IMR-90 (cell line): ENCODE measurements around the gene TINAG. TPM values are rescaled to one million over a fixed set of nuclear protein-coding genes. Genes with fewer than 3 reads are reported as not detected.

Source experiments
- ATAC-seq: fragments of 200-7000 bp; cut with Tn5 transposase; 2 replicates; pipeline ENCODE4 v1.9.1; 2020; ENCODE audit warnings: low read depth, mild to moderate bottlenecking, moderate library complexity
- BruUV-seq: library from RNA; stranded (reverse); fragments of 400-500 nt; replicated peaks from 2 replicates; lab custom pipeline; 2021; lab: Mats Ljungman, UMichigan
- CTCF ChIA-PET: fragments of 300-600 bp; formaldehyde crosslinking; extraction: SDS; loops from one replicate; lab custom pipeline; 2021; ENCODE audit warnings: antibody characterized with exemption; lab: Yijun Ruan, JAX
- POLR2A ChIA-PET: fragments of 300-600 bp; sonication (Branson Sonifier 250); formaldehyde crosslinking; loops from one replicate; lab custom pipeline; 2022; ENCODE audit warnings: antibody characterized with exemption; ENCODE audit not compliant: unreplicated experiment; lab: Charles Lee
- DNase-seq: peaks from one replicate; pipeline ENCODE4 v3.0.0; 2013
- H2AFZ ChIP-seq: replicated peaks from 2 replicates; pipeline ENCODE3; 2013; ENCODE audit warnings: low read length, mild to moderate bottlenecking; ENCODE audit not compliant: poor library complexity
- H2AK5ac ChIP-seq: 2 replicates; pipeline ENCODE4 v1.6.1; 2013; ENCODE audit warnings: low read depth, low read length, inconsistent platforms
- H2AK9ac ChIP-seq: replicated peaks from 2 replicates; pipeline ENCODE3; 2013; ENCODE audit warnings: mild to moderate bottlenecking, low read depth, low read length, moderate library complexity; ENCODE audit not compliant: poor library complexity
- H2BK120ac ChIP-seq: 2 replicates; pipeline ENCODE4 v1.6.1; 2013; ENCODE audit warnings: low read depth, low read length, inconsistent platforms
- H2BK15ac ChIP-seq: 3 replicates; pipeline ENCODE4 v1.6.1; 2013; ENCODE audit warnings: low read depth, low read length, inconsistent platforms
- H2BK20ac ChIP-seq: 2 replicates; pipeline ENCODE4 v1.6.1; 2013; ENCODE audit warnings: low read depth, mild to moderate bottlenecking, inconsistent platforms, low read length, moderate library complexity
- H2BK5ac ChIP-seq: 2 replicates; pipeline ENCODE4 v1.6.1; 2013; ENCODE audit warnings: mild to moderate bottlenecking, low read depth, low read length, inconsistent platforms; ENCODE audit not compliant: poor library complexity, severe bottlenecking
- H3K14ac ChIP-seq: replicated peaks from 2 replicates; pipeline ENCODE4 v1.6.1; 2013; ENCODE audit warnings: low read depth, low read length, inconsistent platforms
- H3K18ac ChIP-seq: 2 replicates; pipeline ENCODE4 v1.6.1; 2013; ENCODE audit warnings: low read depth, low read length, control low read depth
- H3K23ac ChIP-seq: 2 replicates; pipeline ENCODE4 v1.6.1; 2013; ENCODE audit warnings: low read depth, low read length, inconsistent platforms
- H3K27ac ChIP-seq: 2 replicates; pipeline ENCODE4 v1.5.1; 2013; ENCODE audit warnings: mild to moderate bottlenecking, control low read depth, low read length; ENCODE audit not compliant: insufficient read depth
- H3K27me3 ChIP-seq: 2 replicates; pipeline ENCODE4 v1.6.1; 2013; ENCODE audit warnings: low read length; ENCODE audit not compliant: control insufficient read depth, insufficient read depth
- H3K36me3 ChIP-seq: 2 replicates; pipeline ENCODE4 v1.6.1; 2013; ENCODE audit warnings: low read length, mixed read lengths; ENCODE audit not compliant: control insufficient read depth, insufficient read depth
- H3K4ac ChIP-seq: 2 replicates; pipeline ENCODE4 v1.6.1; 2013; ENCODE audit warnings: low read depth, low read length, inconsistent platforms
- H3K4me1 ChIP-seq: 2 replicates; pipeline ENCODE4 v1.6.1; 2013; ENCODE audit warnings: low read length, mixed read lengths; ENCODE audit not compliant: control insufficient read depth, insufficient read depth
- H3K4me2 ChIP-seq: 2 replicates; pipeline ENCODE4 v1.6.1; 2013; ENCODE audit warnings: low read depth, mild to moderate bottlenecking, control low read depth, low read length, moderate library complexity
- H3K4me3 ChIP-seq: 2 replicates; pipeline ENCODE4 v1.5.1; 2013; ENCODE audit warnings: low read depth, mild to moderate bottlenecking, control low read depth, low read length, moderate library complexity; ENCODE audit not compliant: insufficient read depth
- H3K56ac ChIP-seq: 2 replicates; pipeline ENCODE4 v1.6.1; 2013; ENCODE audit warnings: low read length, inconsistent platforms; ENCODE audit not compliant: insufficient read depth; ENCODE audit errors: extremely low read depth
- H3K79me1 ChIP-seq, 2 experiments: 2 replicates each; pipeline ENCODE4 v1.6.1; 2013; ENCODE audit warnings: low read length in 2 of 2, inconsistent platforms in 1 of 2, low read depth in 1 of 2
- H3K9ac ChIP-seq: 2 replicates; pipeline ENCODE4 v1.6.1; 2013; ENCODE audit warnings: low read depth, low read length, control low read depth
- H3K9me1 ChIP-seq: 2 replicates; pipeline ENCODE4 v1.6.1; 2013; ENCODE audit warnings: low read length, inconsistent platforms; ENCODE audit not compliant: insufficient read depth
- H3K9me3 ChIP-seq: 2 replicates; pipeline ENCODE4 v1.6.1; 2013; ENCODE audit warnings: low read length; ENCODE audit not compliant: control insufficient read depth, insufficient read depth
- H4K20me1 ChIP-seq: 2 replicates; pipeline ENCODE4 v1.6.1; 2013; ENCODE audit warnings: low read length, inconsistent platforms; ENCODE audit not compliant: insufficient read depth
- H4K5ac ChIP-seq: 2 replicates; pipeline ENCODE4 v1.6.1; 2013; ENCODE audit warnings: mild to moderate bottlenecking, low read depth, low read length, control low read depth
- H4K8ac ChIP-seq, 2 experiments: 2 replicates each; pipeline ENCODE4 v1.6.1; 2013; ENCODE audit warnings: low read depth in 2 of 2, low read length in 2 of 2, control low read depth in 1 of 2, inconsistent platforms in 1 of 2
- H4K91ac ChIP-seq: 2 replicates; pipeline ENCODE4 v1.6.1; 2013; ENCODE audit warnings: low read depth, low read length, inconsistent platforms; ENCODE audit not compliant: insufficient read depth
- BHLHE40 ChIP-seq: fragments of 150-350 bp; IDR thresholded peaks from 2 replicates; pipeline ENCODE4 v1.6.1; 2016; ENCODE audit warnings: mild to moderate bottlenecking, low read depth, low read length
- CTCF ChIP-seq: conservative IDR thresholded peaks from 2 replicates; pipeline ENCODE4 v1.5.1; 2012; ENCODE audit warnings: mild to moderate bottlenecking, low read depth, low read length, improper control_type of control experiment
- MAFK ChIP-seq: IDR thresholded peaks from 2 replicates; pipeline ENCODE4 v1.6.1; 2012; ENCODE audit warnings: low read depth, low read length, improper control_type of control experiment
- MXI1 ChIP-seq: IDR thresholded peaks from 2 replicates; pipeline ENCODE4 v1.6.1; 2012; ENCODE audit warnings: low read depth, mild to moderate bottlenecking, low read length, moderate library complexity, borderline replicate concordance
- NFE2L2 ChIP-seq: fragments of 150-350 bp; IDR thresholded peaks from 2 replicates; pipeline ENCODE4 v1.6.1; 2016; ENCODE audit warnings: low read depth, mild to moderate bottlenecking, low read length
- RAD21 ChIP-seq: IDR thresholded peaks from 2 replicates; pipeline ENCODE4 v1.6.1; 2012; ENCODE audit warnings: low read length, improper control_type of control experiment
- RCOR1 ChIP-seq: IDR thresholded peaks from 2 replicates; pipeline ENCODE4 v1.6.1; 2012; ENCODE audit warnings: mild to moderate bottlenecking, low read length, improper control_type of control experiment; ENCODE audit not compliant: insufficient replicate concordance
- USF2 ChIP-seq: fragments of 150-350 bp; IDR thresholded peaks from 2 replicates; pipeline ENCODE4 v1.6.1; 2017; ENCODE audit warnings: mild to moderate bottlenecking, antibody characterized with exemption, low read length, low read depth
- dilution Hi-C: fragments of 300-500 bp; cut with HindIII; formaldehyde crosslinking; loops from one replicate; pipeline ENCODE4 v1.14.3; 2018; ENCODE audit warnings: low sequenced_read_pairs; ENCODE audit not compliant: unreplicated experiment
- in situ Hi-C: fragments of 300-500 bp; cut with MboI; formaldehyde crosslinking; loops from 3 replicates; pipeline ENCODE4 v1.14.3; 2019; ENCODE audit warnings: low sequenced_read_pairs, inconsistent platforms, mixed read lengths
- intact Hi-C: fragments of 100-400 bp; cut with micrococcal nuclease; formaldehyde crosslinking; loops from 2 replicates; pipeline ENCODE4 v1.10.0; 2022
- polyA plus RNA-seq, 3 experiments: library from polyadenylated mRNA; depleted of rRNA; stranded (reverse); fragments of >200 nt; gene quantifications; 2 replicates each; pipeline ENCODE4 v1.2.3, GENCODE V29; 2012; ENCODE audit warnings: low replicate concordance in 1 of 3
- total RNA-seq: library from RNA; depleted of rRNA; stranded (reverse); fragments of >200 nt; gene quantifications from 2 replicates; pipeline ENCODE4 v1.2.3, GENCODE V29; 2012
- TF ChIP-seq, protein P1 (sequence below): fragments of 150-350 bp; IDR thresholded peaks from 2 replicates; pipeline ENCODE4 v1.6.1; 2016; ENCODE audit warnings: low read depth, mild to moderate bottlenecking, low read length, moderate library complexity, borderline replicate concordance

The TINAG gene
- total and polyA plus RNA-seq, 2 of the 4 experiments (the other 2 are of a cell fraction): not detected

DNA sequence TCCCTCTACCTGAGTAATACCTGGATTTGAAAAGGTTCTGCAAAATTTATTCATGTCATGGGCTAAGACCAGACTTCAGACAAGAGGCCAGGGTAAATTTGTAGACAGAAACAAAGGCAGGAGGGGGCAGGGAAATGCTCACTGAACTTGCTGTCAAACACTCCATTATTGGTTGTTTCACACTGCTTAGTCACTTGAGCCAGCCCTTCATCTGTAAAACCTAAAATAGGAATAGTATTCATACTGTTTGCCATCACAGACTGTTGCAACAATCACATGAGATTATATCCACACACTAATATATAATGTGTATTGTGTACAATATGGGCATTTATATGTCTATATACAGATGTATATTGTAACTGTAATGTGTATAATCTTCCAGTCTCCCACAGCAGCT lies 6.5 kb upstream of the TINAG start:
- no peak overlapping the region for H4K5ac ChIP-seq
- no peak overlapping the region for H2BK120ac ChIP-seq
- no peak overlapping the region for H3K18ac ChIP-seq
- DNase-seq (no peak), ATAC-seq (no peak)
- POLR2A ChIA-PET: no interaction called here
- H3K79me1 ChIP-seq: no peaks in the 10 kb centered on the region
- H2BK20ac ChIP-seq: no peak overlapping the region
- no TSS peak for BruUV-seq
- H2BK5ac ChIP-seq: no peak overlapping the region
- H3K4me1 ChIP-seq: no peaks in the 10 kb centered on the region
- intact Hi-C loops: no loop called here
- H3K14ac ChIP-seq: no peak overlapping the region
- dilution Hi-C loops: no loop called here
- H2AFZ ChIP-seq: no peak overlapping the region
- H2BK15ac ChIP-seq: no peak overlapping the region
- H3K4me2 ChIP-seq: no peak overlapping the region
- no peak overlapping the region for H4K91ac ChIP-seq
- no peak overlapping the region for H3K56ac ChIP-seq
- H2AK9ac ChIP-seq: no peak overlapping the region
- no peak overlapping the region for H2AK5ac ChIP-seq
- no peaks in the 10 kb centered on the region for H4K20me1 ChIP-seq
- no peaks in the 10 kb centered on the region for H3K27me3 ChIP-seq
- H4K8ac ChIP-seq: no peak overlapping the region
- no peaks in the 10 kb centered on the region for H3K9me1 ChIP-seq
- H3K4ac ChIP-seq: no peak overlapping the region
- no peaks in the 10 kb centered on the region for H3K9me3 ChIP-seq
- no peak overlapping the region for H3K27ac ChIP-seq
- H3K23ac ChIP-seq: no peak overlapping the region
- no peaks in the 10 kb centered on the region for H3K36me3 ChIP-seq
- CTCF ChIA-PET: interaction anchor here (0.8 kb wide), 1 partner anchor 12 kb away, joined by 3 read pairs; no protein-coding TSS in a partner anchor
- TF ChIP-seq, protein P1, sequence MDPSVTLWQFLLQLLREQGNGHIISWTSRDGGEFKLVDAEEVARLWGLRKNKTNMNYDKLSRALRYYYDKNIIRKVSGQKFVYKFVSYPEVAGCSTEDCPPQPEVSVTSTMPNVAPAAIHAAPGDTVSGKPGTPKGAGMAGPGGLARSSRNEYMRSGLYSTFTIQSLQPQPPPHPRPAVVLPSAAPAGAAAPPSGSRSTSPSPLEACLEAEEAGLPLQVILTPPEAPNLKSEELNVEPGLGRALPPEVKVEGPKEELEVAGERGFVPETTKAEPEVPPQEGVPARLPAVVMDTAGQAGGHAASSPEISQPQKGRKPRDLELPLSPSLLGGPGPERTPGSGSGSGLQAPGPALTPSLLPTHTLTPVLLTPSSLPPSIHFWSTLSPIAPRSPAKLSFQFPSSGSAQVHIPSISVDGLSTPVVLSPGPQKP: no peak
- TF ChIP-seq RCOR1 (no peak), BHLHE40 (no peak), MXI1 (no peak), NFE2L2 (no peak), MAFK (no peak), USF2 (no peak), CTCF (no peak), RAD21 (no peak)
- in situ Hi-C loops: no loop called here
- no peak overlapping the region for H3K4me3 ChIP-seq
- H3K9ac ChIP-seq: no peak overlapping the region
